Liver (tissue), 9 donors: ENCODE measurements around the gene CHN2. TPM values are rescaled to one million over a fixed set of nuclear protein-coding genes. Genes with fewer than 3 reads are reported as not detected.

Experiments
- DNase-seq: peaks from one replicate; pipeline ENCODE4 v3.0.0-alpha.2; 2017; ENCODE audit warnings: low spot score
- H3K27ac ChIP-seq, 2 donors: one replicate each; pipeline ENCODE4 v1.7.0; 2013; ENCODE audit warnings: inconsistent platforms in 2 of 2, low read length in 2 of 2, control low read depth in 1 of 2, low read depth in 1 of 2, mild to moderate bottlenecking in 1 of 2
- H3K27me3 ChIP-seq, 4 donors: one replicate each; pipeline versions ENCODE4 v1.6.1 to v1.7.0; 2013; ENCODE audit warnings: low read length in 3 of 4, inconsistent platforms in 1 of 4, mild to moderate bottlenecking in 1 of 4, moderate library complexity in 1 of 4; ENCODE audit not compliant: control insufficient read depth in 4 of 4, insufficient read depth in 4 of 4
- H3K36me3 ChIP-seq, 4 donors: one replicate each; pipeline versions ENCODE4 v1.6.1 to v1.7.0; 2013; ENCODE audit warnings: low read length in 3 of 4, mild to moderate bottlenecking in 3 of 4, low read depth in 1 of 4, moderate library complexity in 1 of 4; ENCODE audit not compliant: control insufficient read depth in 4 of 4, insufficient read depth in 3 of 4
- H3K4me1 ChIP-seq, 4 donors: one replicate each; pipeline versions ENCODE4 v1.6.1 to v1.7.0; 2013; ENCODE audit warnings: low read length in 3 of 4, mild to moderate bottlenecking in 3 of 4, moderate library complexity in 1 of 4; ENCODE audit not compliant: control insufficient read depth in 4 of 4, insufficient read depth in 4 of 4
- H3K4me3 ChIP-seq, 3 donors: one replicate each; pipeline versions ENCODE4 v1.6.1 to v1.7.0; 2013; ENCODE audit warnings: low read length in 3 of 3, control low read depth in 1 of 3, low read depth in 1 of 3, mild to moderate bottlenecking in 1 of 3
- H3K9ac ChIP-seq, 2 donors: one replicate each; pipeline ENCODE4 v1.7.0; 2013; ENCODE audit warnings: low read length in 2 of 2, mild to moderate bottlenecking in 2 of 2, moderate library complexity in 2 of 2, control low read depth in 1 of 2, low read depth in 1 of 2
- H3K9me3 ChIP-seq, 4 donors: one replicate each; pipeline versions ENCODE4 v1.6.1 to v1.7.0; 2013; ENCODE audit warnings: low read length in 3 of 4; ENCODE audit not compliant: control insufficient read depth in 4 of 4
- FOXA1 ChIP-seq: IDR thresholded peaks from 2 replicates; pipeline ENCODE4 v1.6.1; 2016; ENCODE audit warnings: antibody characterized with exemption
- FOXA2 ChIP-seq: IDR thresholded peaks from 2 replicates; pipeline ENCODE4 v1.6.1; 2016; ENCODE audit warnings: antibody characterized with exemption
- GABPA ChIP-seq, 2 donors: IDR thresholded peaks in 1 of 2; conservative IDR thresholded peaks in 1 of 2; 2 replicates each; pipeline ENCODE4 v1.6.1; 2016; ENCODE audit warnings: antibody characterized with exemption in 2 of 2, mild to moderate bottlenecking in 1 of 2, moderate library complexity in 1 of 2
- HNF4A ChIP-seq, 2 donors: conservative IDR thresholded peaks; 2 replicates each; pipeline ENCODE4 v1.6.1; 2016; ENCODE audit warnings: antibody characterized with exemption in 2 of 2, mild to moderate bottlenecking in 2 of 2
- HNF4G ChIP-seq: IDR thresholded peaks from 2 replicates; pipeline ENCODE4 v1.6.1; 2016; ENCODE audit warnings: antibody characterized with exemption
- JUND ChIP-seq, 2 donors: IDR thresholded peaks; 2 replicates each; pipeline ENCODE4 v1.6.1; 2016; ENCODE audit warnings: antibody characterized with exemption in 2 of 2
- NR2F2 ChIP-seq: IDR thresholded peaks from 2 replicates; pipeline ENCODE4 v1.6.1; 2016; ENCODE audit warnings: antibody characterized with exemption
- RAD21 ChIP-seq, 2 donors: IDR thresholded peaks; 2 replicates each; pipeline ENCODE4 v1.6.1; 2016; ENCODE audit warnings: antibody characterized with exemption in 2 of 2, mild to moderate bottlenecking in 2 of 2
- REST ChIP-seq: IDR thresholded peaks from 2 replicates; pipeline ENCODE4 v1.6.1; 2016; ENCODE audit warnings: antibody characterized with exemption, mild to moderate bottlenecking
- RXRA ChIP-seq, 2 donors: IDR thresholded peaks; 2 replicates each; pipeline ENCODE4 v1.6.1; 2017 to 2018; ENCODE audit warnings: antibody characterized with exemption in 2 of 2, mild to moderate bottlenecking in 1 of 2
- TAF1 ChIP-seq: conservative IDR thresholded peaks from 2 replicates; pipeline ENCODE4 v1.6.1; 2016; ENCODE audit warnings: antibody characterized with exemption, mild to moderate bottlenecking
- YY1 ChIP-seq: IDR thresholded peaks from 2 replicates; pipeline ENCODE4 v1.6.1; 2016; ENCODE audit warnings: antibody characterized with exemption, mild to moderate bottlenecking
- ZBTB33 ChIP-seq: IDR thresholded peaks from 2 replicates; pipeline ENCODE4 v1.6.1; 2016; ENCODE audit warnings: antibody characterized with exemption
- WGBS: extraction: QIAGEN DNeasy Blood & Tissue Kit; methylation state at CpG from one replicate; pipeline ENCODE4 v1.1.7; 2013; 5-methylcytosine and 5-hydroxymethylcytosine counted together
- polyA plus RNA-seq, 2 donors: library from polyadenylated mRNA; stranded (reverse) in 1 of 2; unstranded in 1 of 2; fragments of 200-250 nt in 1 of 2; fragments of >200 nt in 1 of 2; fragmentation: Nextera tagmentation in 1 of 2; extraction: Ambion mirVana in 1 of 2; gene quantifications; one replicate each; pipeline versions ENCODE4 v1.2.1 to v1.2.3, GENCODE V29; 2013 to 2015
- total RNA-seq, 2 donors: library from RNA; depleted of rRNA; stranded (reverse); fragments of >200 nt; gene quantifications; one replicate each; pipeline ENCODE4 v1.2.3, GENCODE V29; 2014
- TF ChIP-seq, protein P1 (sequence below): IDR thresholded peaks from 2 replicates; pipeline ENCODE4 v1.6.1; 2016; ENCODE audit warnings: antibody characterized with exemption
- TF ChIP-seq, protein P2 (sequence below): IDR thresholded peaks from 2 replicates; pipeline ENCODE4 v1.6.1; 2016; ENCODE audit warnings: antibody characterized with exemption
- donor health status: healthy.
- donor health status: healthy.
- donor health status: healthy.
- donor health status: healthy.
- donor health status: healthy.

Gene CHN2
- total and polyA plus RNA-seq, 4 donors = 8.3 to 25.4 (median 17.8) TPM

DNA sequence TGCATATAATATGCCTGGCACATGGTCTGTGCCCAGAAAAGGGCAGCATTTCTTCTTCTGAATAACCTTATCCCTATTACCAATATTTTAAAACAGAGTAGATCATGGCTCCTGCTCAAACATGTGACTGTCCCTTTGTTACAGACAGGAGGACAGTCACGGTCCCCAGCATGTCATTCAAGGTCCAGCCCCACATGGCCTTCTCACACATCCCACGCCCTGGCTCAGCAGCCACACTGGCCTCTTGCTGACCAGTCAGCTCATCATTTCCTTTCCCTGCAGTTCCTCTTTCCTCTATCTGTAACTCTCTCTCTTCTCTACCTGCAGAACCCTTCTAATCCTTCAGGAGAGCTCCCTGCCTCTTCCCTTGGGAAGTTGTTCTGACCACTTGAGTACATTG, 167.8 kb downstream of the CHN2 start:
- no peaks in the 10 kb centered on the region for H3K4me1 ChIP-seq
- H3K4me3 ChIP-seq = no peak overlapping the region
- H3K9me3 ChIP-seq = no peaks in the 10 kb centered on the region
- no peak overlapping the region for H3K27ac ChIP-seq
- WGBS = 92% methylated on average over 2 of the region's 2 CpGs
- no peaks in the 10 kb centered on the region for H3K27me3 ChIP-seq
- TF ChIP-seq HNF4G = no peak
- TF ChIP-seq FOXA1 = no peak
- no peak for TF ChIP-seq NR2F2
- TF ChIP-seq, protein P1, sequence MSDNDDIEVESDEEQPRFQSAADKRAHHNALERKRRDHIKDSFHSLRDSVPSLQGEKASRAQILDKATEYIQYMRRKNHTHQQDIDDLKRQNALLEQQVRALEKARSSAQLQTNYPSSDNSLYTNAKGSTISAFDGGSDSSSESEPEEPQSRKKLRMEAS = no peak
- no peak for TF ChIP-seq HNF4A (conservative IDR thresholded peaks at IDR 0.05)
- TF ChIP-seq ZBTB33 = no peak
- no peak for TF ChIP-seq RAD21 (IDR thresholded peaks at IDR 0.05)
- TF ChIP-seq FOXA2 = no peak
- no peak for TF ChIP-seq JUND (IDR thresholded peaks at IDR 0.05)
- no peak for TF ChIP-seq YY1
- TF ChIP-seq, protein P2, sequence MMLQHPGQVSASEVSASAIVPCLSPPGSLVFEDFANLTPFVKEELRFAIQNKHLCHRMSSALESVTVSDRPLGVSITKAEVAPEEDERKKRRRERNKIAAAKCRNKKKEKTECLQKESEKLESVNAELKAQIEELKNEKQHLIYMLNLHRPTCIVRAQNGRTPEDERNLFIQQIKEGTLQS = no peak
- no peak for TF ChIP-seq REST
- no peak for TF ChIP-seq GABPA (IDR thresholded peaks at IDR 0.05 in 1 of 2, conservative IDR thresholded peaks at IDR 0.05 in 1 of 2)
- TF ChIP-seq TAF1 = no peak
- DNase-seq = no peak
- H3K9ac ChIP-seq = no peak overlapping the region
- H3K36me3 ChIP-seq = peaks cover 0 to 2% (median 2%) of the 10 kb centered on the region in 4 donors

- 98% methylated on average over 3 of the region's 3 CpGs for WGBS
- TF ChIP-seq RXRA (IDR thresholded peaks at IDR 0.05) (no peak), FOXA2 (no peak), TAF1 (no peak)
- TF ChIP-seq, protein P1 = no peak
- TF ChIP-seq, protein P2 = no peak
- Histone ChIP-seq H3K4me1 (no peaks in the 10 kb centered on the region), H3K9me3 (no peaks in the 10 kb centered on the region), H3K27me3 (no peaks in the 10 kb centered on the region), H3K9ac (no peak overlapping the region), H3K36me3 (peaks cover 0 to 2% (median 2%) of the 10 kb centered on the region in 4 donors), H3K27ac (no peak overlapping the region), H3K4me3 (no peak overlapping the region)
- no peak for DNase-seq
Measured at GRCh38 chr7:29363636-29364425, 169.3 kb downstream of the CHN2 start.
